ENCODE results near the gene RPS27. TPM values are rescaled to one million over a fixed set of nuclear protein-coding genes. Genes with fewer than 3 reads are reported as not detected.

Gene RPS27
- total RNA-seq, 1 experiment from 2014 or later = 2,544 TPM

- CTCF ChIA-PET = interaction anchor here (1.0 to 1.9 kb wide), 6 partner anchors 8 to 63 kb away, joined by 3 to 19 read pairs (median 6); partner anchors contain the start of genes CREB3L4, DENND4B, JTB and SLC39A1
- no peaks in the 10 kb centered on the region for H3K27me3 ChIP-seq (ENCODE audit: low read length)
- H3K9me3 ChIP-seq (ENCODE audit: low read length) = no peaks in the 10 kb centered on the region
- H3K79me2 ChIP-seq (ENCODE audit: low read length) = peaks cover 21% of the 10 kb centered on the region
- peaks cover 2% of the 10 kb centered on the region for H4K20me1 ChIP-seq (ENCODE audit: low read length)
- peaks cover 2% of the 10 kb centered on the region for H3K36me3 ChIP-seq (ENCODE audit: low read depth, low read length)
- H3F3A ChIP-seq (ENCODE audit: low read length, unreplicated experiment) = peaks cover 4% of the 10 kb centered on the region
- 0 out of 2 replicates have a peak within 1 kb of the TSS, but pooled peaks have one; percentile 16 for H3K27ac ChIP-seq (ENCODE audit: low read length)
- H3K9me2 ChIP-seq (replicated peaks; ENCODE audit: low read length) = no peaks in the 10 kb centered on the region
- DNase-seq = peak; percentile 90
- H3K4me2 ChIP-seq (ENCODE audit: low read length) = peak within 1 kb of the TSS; percentile 98
- peak within 1 kb of the TSS; percentile 98 for H2AFZ ChIP-seq (ENCODE audit: low read length)
- peak within 1 kb of the TSS; percentile 74 for H3K4me3 ChIP-seq (ENCODE audit: low read length)
- POLR2A ChIA-PET (ENCODE audit: unreplicated experiment) = interaction anchor here (0.6 kb wide), 1 partner anchor 63 kb away, joined by 3 read pairs; no protein-coding TSS in a partner anchor
- H3K4me1 ChIP-seq (ENCODE audit: insufficient read depth, low read length) = peaks cover 19% of the 10 kb centered on the region
- intact Hi-C loops (cut with micrococcal nuclease) = loop anchor here (1.0 to 2.0 kb wide), 7 partner anchors 9 to 309 kb away; partner anchors contain the start of genes CREB3L4, GATAD2B, JTB and SLC39A1
- no TSS peak for BruUV-seq (replicated peaks)
- TF ChIP-seq CTCF (conservative IDR thresholded peaks at IDR 0.05; ENCODE audit: low read depth, low read length) = no peak
- TF ChIP-seq EZH2phosphoT487 (IDR thresholded peaks at IDR 0.05; ENCODE audit: borderline replicate concordance, low read length) = no peak
- no peak for TF ChIP-seq EZH2 (IDR thresholded peaks at IDR 0.05; ENCODE audit: low read length, unreplicated experiment)
- H3K9ac ChIP-seq (ENCODE audit: low read length) = peak within 1 kb of the TSS; percentile 78
- ATAC-seq = peak; percentile 83
Measured at GRCh38 chr1:153985941-153986761, 4.4 kb upstream of the RPS27 start, which contains the start of gene RAB13. TSS of gene RAB13 (minus strand) at chr1:153986339. CDS start at chr1:153986236, 103 bp downstream.

- ATAC-seq (no peak), DNase-seq (no peak)
- peaks cover 30% of the 10 kb centered on the region for H3K4me1 ChIP-seq (ENCODE audit: insufficient read depth, low read length)
- peak overlapping the region; percentile 98 for H2AFZ ChIP-seq (ENCODE audit: low read length)
- H3K79me2 ChIP-seq (ENCODE audit: low read length) = peaks cover 36% of the 10 kb centered on the region
- no peak for TF ChIP-seq EZH2phosphoT487 (IDR thresholded peaks at IDR 0.05; ENCODE audit: borderline replicate concordance, low read length)
- no peak for TF ChIP-seq EZH2 (IDR thresholded peaks at IDR 0.05; ENCODE audit: low read length, unreplicated experiment)
- no peak for TF ChIP-seq CTCF (conservative IDR thresholded peaks at IDR 0.05; ENCODE audit: low read depth, low read length)
- H3K9me3 ChIP-seq (ENCODE audit: low read length) = no peaks in the 10 kb centered on the region
- H3K27me3 ChIP-seq (ENCODE audit: low read length) = no peaks in the 10 kb centered on the region
- peaks cover 14% of the 10 kb centered on the region for H4K20me1 ChIP-seq (ENCODE audit: low read length)
- H3K9ac ChIP-seq (ENCODE audit: low read length) = no peak overlapping the region
- no peak overlapping the region for H3K4me3 ChIP-seq (ENCODE audit: low read length)
- H3K4me2 ChIP-seq (ENCODE audit: low read length) = peak overlapping the region; percentile 98; the same call in 1 of the 2 replicates
- no peak overlapping the region for H3K27ac ChIP-seq (ENCODE audit: low read length)
- ChIA-PET CTCF (interaction anchor here (0.6 to 1.9 kb wide), 8 partner anchors 10 to 324 kb away, joined by 3 to 19 read pairs (median 5); partner anchors contain the start of genes CREB3L4, DENND4B, JTB and SLC27A3), POLR2A (ENCODE audit: unreplicated experiment) (no interaction called here)
- no TSS peak for BruUV-seq (replicated peaks)
- intact Hi-C loops (cut with micrococcal nuclease) = loop anchor here (2.0 kb wide), 2 partner anchors 65 to 311 kb away; partner anchors contain the start of gene GATAD2B
- H3K36me3 ChIP-seq (ENCODE audit: low read depth, low read length) = peaks cover 15% of the 10 kb centered on the region
- no peaks in the 10 kb centered on the region for H3K9me2 ChIP-seq (replicated peaks; ENCODE audit: low read length)
- H3F3A ChIP-seq (ENCODE audit: low read length, unreplicated experiment) = peaks cover 12% of the 10 kb centered on the region
Measured at GRCh38 chr1:153987621-153988020, 2.9 kb upstream of the RPS27 start.
